ENCODE results near the gene PPP1R8. TPM values are rescaled to one million over a fixed set of nuclear protein-coding genes. Genes with fewer than 3 reads are reported as not detected.

PPP1R8 gene
- total and polyA plus RNA-seq, 2 of the 8 experiments (the other 6 are each of a cell fraction or from before 2014, with no cell fraction given): 33.4 to 51.8 TPM

- TF ChIP-seq, protein P1, sequence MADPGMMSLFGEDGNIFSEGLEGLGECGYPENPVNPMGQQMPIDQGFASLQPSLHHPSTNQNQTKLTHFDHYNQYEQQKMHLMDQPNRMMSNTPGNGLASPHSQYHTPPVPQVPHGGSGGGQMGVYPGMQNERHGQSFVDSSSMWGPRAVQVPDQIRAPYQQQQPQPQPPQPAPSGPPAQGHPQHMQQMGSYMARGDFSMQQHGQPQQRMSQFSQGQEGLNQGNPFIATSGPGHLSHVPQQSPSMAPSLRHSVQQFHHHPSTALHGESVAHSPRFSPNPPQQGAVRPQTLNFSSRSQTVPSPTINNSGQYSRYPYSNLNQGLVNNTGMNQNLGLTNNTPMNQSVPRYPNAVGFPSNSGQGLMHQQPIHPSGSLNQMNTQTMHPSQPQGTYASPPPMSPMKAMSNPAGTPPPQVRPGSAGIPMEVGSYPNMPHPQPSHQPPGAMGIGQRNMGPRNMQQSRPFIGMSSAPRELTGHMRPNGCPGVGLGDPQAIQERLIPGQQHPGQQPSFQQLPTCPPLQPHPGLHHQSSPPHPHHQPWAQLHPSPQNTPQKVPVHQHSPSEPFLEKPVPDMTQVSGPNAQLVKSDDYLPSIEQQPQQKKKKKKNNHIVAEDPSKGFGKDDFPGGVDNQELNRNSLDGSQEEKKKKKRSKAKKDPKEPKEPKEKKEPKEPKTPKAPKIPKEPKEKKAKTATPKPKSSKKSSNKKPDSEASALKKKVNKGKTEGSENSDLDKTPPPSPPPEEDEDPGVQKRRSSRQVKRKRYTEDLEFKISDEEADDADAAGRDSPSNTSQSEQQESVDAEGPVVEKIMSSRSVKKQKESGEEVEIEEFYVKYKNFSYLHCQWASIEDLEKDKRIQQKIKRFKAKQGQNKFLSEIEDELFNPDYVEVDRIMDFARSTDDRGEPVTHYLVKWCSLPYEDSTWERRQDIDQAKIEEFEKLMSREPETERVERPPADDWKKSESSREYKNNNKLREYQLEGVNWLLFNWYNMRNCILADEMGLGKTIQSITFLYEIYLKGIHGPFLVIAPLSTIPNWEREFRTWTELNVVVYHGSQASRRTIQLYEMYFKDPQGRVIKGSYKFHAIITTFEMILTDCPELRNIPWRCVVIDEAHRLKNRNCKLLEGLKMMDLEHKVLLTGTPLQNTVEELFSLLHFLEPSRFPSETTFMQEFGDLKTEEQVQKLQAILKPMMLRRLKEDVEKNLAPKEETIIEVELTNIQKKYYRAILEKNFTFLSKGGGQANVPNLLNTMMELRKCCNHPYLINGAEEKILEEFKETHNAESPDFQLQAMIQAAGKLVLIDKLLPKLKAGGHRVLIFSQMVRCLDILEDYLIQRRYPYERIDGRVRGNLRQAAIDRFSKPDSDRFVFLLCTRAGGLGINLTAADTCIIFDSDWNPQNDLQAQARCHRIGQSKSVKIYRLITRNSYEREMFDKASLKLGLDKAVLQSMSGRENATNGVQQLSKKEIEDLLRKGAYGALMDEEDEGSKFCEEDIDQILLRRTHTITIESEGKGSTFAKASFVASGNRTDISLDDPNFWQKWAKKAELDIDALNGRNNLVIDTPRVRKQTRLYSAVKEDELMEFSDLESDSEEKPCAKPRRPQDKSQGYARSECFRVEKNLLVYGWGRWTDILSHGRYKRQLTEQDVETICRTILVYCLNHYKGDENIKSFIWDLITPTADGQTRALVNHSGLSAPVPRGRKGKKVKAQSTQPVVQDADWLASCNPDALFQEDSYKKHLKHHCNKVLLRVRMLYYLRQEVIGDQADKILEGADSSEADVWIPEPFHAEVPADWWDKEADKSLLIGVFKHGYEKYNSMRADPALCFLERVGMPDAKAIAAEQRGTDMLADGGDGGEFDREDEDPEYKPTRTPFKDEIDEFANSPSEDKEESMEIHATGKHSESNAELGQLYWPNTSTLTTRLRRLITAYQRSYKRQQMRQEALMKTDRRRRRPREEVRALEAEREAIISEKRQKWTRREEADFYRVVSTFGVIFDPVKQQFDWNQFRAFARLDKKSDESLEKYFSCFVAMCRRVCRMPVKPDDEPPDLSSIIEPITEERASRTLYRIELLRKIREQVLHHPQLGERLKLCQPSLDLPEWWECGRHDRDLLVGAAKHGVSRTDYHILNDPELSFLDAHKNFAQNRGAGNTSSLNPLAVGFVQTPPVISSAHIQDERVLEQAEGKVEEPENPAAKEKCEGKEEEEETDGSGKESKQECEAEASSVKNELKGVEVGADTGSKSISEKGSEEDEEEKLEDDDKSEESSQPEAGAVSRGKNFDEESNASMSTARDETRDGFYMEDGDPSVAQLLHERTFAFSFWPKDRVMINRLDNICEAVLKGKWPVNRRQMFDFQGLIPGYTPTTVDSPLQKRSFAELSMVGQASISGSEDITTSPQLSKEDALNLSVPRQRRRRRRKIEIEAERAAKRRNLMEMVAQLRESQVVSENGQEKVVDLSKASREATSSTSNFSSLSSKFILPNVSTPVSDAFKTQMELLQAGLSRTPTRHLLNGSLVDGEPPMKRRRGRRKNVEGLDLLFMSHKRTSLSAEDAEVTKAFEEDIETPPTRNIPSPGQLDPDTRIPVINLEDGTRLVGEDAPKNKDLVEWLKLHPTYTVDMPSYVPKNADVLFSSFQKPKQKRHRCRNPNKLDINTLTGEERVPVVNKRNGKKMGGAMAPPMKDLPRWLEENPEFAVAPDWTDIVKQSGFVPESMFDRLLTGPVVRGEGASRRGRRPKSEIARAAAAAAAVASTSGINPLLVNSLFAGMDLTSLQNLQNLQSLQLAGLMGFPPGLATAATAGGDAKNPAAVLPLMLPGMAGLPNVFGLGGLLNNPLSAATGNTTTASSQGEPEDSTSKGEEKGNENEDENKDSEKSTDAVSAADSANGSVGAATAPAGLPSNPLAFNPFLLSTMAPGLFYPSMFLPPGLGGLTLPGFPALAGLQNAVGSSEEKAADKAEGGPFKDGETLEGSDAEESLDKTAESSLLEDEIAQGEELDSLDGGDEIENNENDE (IDR thresholded peaks at IDR 0.05; ENCODE audit: insufficient replicate concordance, low read length): no peak
- no peak for TF ChIP-seq ASH2L (IDR thresholded peaks at IDR 0.05; ENCODE audit: low read length)
- TF ChIP-seq YY1 (IDR thresholded peaks at IDR 0.05; ENCODE audit: low read depth, low read length): no peak
- no peak for TF ChIP-seq FOSL1 (IDR thresholded peaks at IDR 0.05; ENCODE audit: insufficient read depth, low read depth, low read length)
- TF ChIP-seq NANOG (IDR thresholded peaks at IDR 0.05; ENCODE audit: insufficient read depth, low read depth, low read length, poor library complexity, severe bottlenecking): no peak
- no peak for TF ChIP-seq SP1 (IDR thresholded peaks at IDR 0.05; ENCODE audit: low read depth, low read length)
- TF ChIP-seq TEAD4 (IDR thresholded peaks at IDR 0.05; ENCODE audit: low read depth, low read length): no peak
These were observed 18.7 kb upstream of the PPP1R8 start (continued) for GRCh38 chr1:27811741-27812500.

Measured in H1 (cell line).